Measurements from ENCODE around the gene CFAP46.
"Not testable (repeated sequence)": the region's sequence is repeated elsewhere in the genome, so short reads cannot be mapped to it uniquely, and the experiment has no call there.

Gene CFAP46

GRCh38 chr10:132843276-132843675 is 99.1 kb downstream of the CFAP46 start:
- DNase-seq (ENCODE audit: low spot score) = not testable (repeated sequence)

GRCh38 chr10:132842397-132842796 is 100.0 kb downstream of the CFAP46 start:
- DNase-seq (ENCODE audit: low spot score) = no peak

GRCh38 chr10:132841615-132841975 is 100.8 kb downstream of the CFAP46 start:
- DNase-seq (ENCODE audit: low spot score) = no peak

- no peak for DNase-seq (ENCODE audit: low spot score)
These were observed 101.4 kb downstream of the CFAP46 start for GRCh38 chr10:132840698-132841614.

GRCh38 chr10:132839061-132839460 is 103.3 kb downstream of the CFAP46 start:
- DNase-seq (ENCODE audit: low spot score) = no peak

- no peak for DNase-seq (ENCODE audit: low spot score)
These were observed 103.9 kb downstream of the CFAP46 start for GRCh38 chr10:132838346-132838970.

- DNase-seq (ENCODE audit: low spot score) = no peak
These were observed 104.5 kb downstream of the CFAP46 start for GRCh38 chr10:132837905-132838304.

- peak; percentile 25 for DNase-seq (ENCODE audit: low spot score)
These were observed 105.4 kb downstream of the CFAP46 start for GRCh38 chr10:132836832-132837540.

- no peak for DNase-seq (ENCODE audit: low spot score)
These were observed 106.0 kb downstream of the CFAP46 start for GRCh38 chr10:132836248-132836831.

GRCh38 chr10:132835848-132836233 is 106.5 kb downstream of the CFAP46 start:
- DNase-seq (ENCODE audit: low spot score) = no peak

GRCh38 chr10:132834891-132835847 is 107.2 kb downstream of the CFAP46 start:
- no peak for DNase-seq (ENCODE audit: low spot score)

- DNase-seq (ENCODE audit: low spot score) = no peak
These were observed 108.0 kb downstream of the CFAP46 start for GRCh38 chr10:132834311-132834761.

GRCh38 chr10:132833421-132834111 is 108.8 kb downstream of the CFAP46 start:
- no peak for DNase-seq (ENCODE audit: low spot score)

- DNase-seq (ENCODE audit: low spot score) = no peak
These were observed 110.0 kb downstream of the CFAP46 start for GRCh38 chr10:132832186-132832969.

GRCh38 chr10:132829403-132829802 is 113.0 kb downstream of the CFAP46 start:
- no peak for DNase-seq (ENCODE audit: low spot score)

GRCh38 chr10:132828681-132829080 is 113.7 kb downstream of the CFAP46 start:
- no peak for DNase-seq (ENCODE audit: low spot score)

GRCh38 chr10:132827861-132828539 is 114.4 kb downstream of the CFAP46 start:
- DNase-seq (ENCODE audit: low spot score) = no peak

- DNase-seq (ENCODE audit: low spot score) = no peak
These were observed 115.0 kb downstream of the CFAP46 start for GRCh38 chr10:132827423-132827789.
